HG03354 (cell line): ENCODE measurements around the gene FATE1.
A peak's percentile ranks its signal among the peaks of the same experiment; 100 is the strongest.
"Not testable (repeated sequence)": the region's sequence is repeated elsewhere in the genome, so short reads cannot be mapped to it uniquely, and the experiment has no call there.

Experiments
- ATAC-seq: cut with Tn5 transposase; IDR thresholded peaks from one replicate; pipeline ENCODE4 v1.9.1; 2021; ENCODE audit warnings: mild to moderate bottlenecking; ENCODE audit not compliant: unreplicated experiment, poor library complexity, severe bottlenecking

FATE1 gene, protein sequence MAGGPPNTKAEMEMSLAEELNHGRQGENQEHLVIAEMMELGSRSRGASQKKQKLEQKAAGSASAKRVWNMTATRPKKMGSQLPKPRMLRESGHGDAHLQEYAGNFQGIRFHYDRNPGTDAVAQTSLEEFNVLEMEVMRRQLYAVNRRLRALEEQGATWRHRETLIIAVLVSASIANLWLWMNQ

DNA sequence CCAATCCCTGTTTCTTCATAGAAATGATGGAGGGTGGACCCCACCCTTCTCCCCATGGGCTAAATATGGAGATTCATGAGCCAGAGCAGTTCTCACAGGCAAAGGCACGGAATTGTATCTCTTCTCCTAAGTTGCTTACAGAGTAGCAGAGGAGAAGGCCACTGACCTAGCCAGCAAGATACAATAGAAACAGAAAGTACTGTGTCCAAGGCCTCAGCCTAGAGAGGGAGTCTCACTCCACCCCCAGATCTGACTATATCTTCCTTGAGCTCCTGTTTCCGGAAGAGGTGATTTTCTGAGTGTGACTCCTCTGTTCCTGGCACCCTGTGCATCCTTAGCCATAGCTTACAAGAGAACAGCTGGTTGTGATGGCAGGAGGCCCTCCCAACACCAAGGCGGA, at the start of gene FATE1:
FATE1 (plus strand) TSS at position 284 of the 400 bp plus-strand sequence; CDS start at position 369, 85 bp downstream.
- ATAC-seq, result no peak

DNA sequence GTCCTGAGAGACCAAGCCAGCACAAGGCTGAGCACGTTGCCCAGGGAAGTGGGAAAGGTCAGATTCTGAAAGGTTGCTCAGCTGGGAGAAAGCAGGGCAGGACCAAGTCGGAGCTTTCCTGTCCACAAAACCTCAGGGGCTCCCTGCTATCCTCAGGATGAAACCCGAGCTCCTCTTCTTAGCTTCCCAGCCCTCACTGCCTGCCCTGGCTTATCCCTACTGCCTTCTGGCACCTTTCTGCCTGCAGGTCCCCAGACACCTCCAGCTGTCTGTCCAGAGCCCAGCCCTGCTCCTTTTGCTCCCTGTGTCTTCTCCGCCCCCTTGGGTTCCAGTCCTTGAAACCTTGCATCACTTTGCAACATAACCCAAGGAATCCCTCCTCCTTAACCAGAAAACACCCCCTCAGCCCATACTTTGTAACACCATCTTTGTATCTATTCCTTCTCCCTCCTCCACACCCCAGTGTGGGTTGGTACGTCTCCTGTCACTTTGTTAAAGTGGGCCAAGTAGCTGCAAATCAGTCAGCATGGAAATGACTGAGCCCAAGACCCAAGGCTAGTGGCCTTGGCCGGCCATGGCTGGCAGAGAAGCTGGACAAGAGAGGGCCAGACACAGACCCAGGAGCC, 40.6 kb upstream of the FATE1 start:
- ATAC-seq, result no peak

DNA sequence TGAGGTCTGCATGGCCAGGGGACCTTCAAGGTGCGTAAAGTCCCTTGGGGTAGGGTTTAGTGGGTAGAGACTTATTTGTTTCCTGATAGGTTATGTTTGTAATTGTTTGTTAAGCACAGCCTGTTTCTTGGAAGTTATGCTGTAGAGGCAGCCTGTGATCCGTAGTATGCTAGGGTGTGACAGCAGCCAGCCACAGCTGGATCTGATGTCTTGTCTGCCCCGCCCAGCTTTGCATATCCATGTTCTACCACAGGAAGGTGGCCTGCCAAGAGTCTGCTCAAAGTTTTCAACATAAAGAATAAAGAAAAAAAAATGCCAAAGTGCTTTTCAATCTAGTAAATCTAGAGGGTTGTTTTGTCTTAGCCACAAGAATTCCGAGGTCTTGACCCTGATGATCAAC, 39.6 kb upstream of the FATE1 start:
- ATAC-seq, result no peak

DNA sequence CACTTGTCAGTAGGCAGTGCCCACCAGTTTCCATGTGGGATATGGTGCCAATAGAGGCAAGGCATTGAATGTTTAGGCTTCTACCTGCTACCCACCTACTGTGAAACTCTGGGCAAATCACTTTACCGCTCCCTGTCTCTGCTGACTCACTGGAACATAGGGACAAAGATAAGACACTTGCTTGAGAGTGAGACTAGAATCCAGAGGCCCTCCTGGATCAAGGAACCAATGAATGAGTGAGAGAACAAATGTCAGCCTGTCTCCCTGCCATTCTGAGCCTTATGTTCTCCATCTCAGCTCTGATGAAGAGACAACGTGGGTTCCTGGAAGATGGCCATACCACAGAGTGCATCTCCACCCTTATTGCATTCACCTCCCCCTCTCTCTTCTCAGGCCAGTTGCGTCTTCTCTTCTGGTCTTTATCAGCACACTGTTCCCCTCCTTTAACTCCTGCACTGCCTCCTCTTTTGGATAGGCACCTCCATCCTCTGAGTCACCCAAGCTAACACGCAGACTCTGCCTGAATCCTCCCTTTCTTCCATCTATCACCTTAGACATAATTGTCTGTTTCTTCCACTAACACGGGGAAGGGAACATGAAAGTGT, 35.9 kb upstream of the FATE1 start:
- ATAC-seq, result no peak

DNA sequence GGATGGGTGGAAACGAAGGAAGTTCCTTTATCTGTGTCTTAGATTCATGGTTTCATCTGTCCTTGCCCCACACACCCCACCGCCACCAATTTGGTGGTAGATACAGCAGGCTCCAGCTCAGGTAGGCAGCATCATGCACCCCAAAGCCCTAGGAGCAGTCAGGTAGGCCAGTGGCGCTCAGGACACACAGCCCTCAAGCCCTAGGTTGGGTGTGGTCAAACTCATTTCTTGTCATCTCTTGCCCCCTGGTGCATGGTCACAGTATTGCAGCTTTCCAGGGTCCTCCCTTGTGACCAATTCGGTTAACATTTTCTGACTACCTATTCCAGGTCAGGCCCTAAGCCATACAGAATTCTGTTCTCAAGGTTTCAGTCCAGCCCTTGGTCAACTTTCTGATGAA, 35.0 kb upstream of the FATE1 start:
- peak; percentile 95 for ATAC-seq

DNA sequence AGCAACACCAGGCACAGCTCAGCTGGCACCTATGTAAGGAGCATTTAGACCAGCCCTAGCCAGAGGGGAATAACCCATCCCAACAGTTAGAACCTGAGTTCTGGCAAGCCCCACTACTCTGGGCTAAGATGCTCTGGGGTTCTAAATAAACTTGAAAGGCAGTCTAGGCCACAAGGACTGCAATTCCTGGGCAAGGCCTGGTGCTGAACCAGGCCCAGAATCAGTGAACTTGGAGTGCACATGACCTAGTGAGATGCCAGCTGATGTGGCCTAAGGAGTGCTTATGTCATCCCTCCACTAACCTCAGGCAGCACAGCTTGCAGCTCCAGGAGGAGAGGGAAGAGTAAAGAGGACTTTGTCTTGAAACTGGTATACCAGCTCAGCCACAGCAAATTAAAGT, 28.2 kb upstream of the FATE1 start:
- ATAC-seq, result no peak

DNA sequence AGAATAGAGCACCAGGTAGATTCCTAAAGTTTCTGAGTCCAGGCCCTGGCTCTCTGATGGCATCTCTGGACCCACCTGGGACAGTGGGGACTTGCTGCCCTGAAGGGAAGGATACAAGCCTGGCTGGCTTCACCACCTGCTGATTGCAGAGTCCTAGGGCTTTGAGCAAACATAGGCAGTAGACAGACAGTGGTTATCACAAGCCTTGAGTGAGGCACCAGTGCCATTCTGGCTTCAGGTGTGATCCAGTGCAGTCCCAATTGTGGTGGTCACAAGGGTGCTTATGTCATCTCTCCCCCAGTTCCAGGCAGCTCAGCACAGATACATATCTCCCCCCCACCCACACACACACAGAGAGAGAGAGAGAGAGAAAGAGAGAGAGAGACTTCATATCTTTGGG, 27.1 kb upstream of the FATE1 start:
- ATAC-seq, result no peak

DNA sequence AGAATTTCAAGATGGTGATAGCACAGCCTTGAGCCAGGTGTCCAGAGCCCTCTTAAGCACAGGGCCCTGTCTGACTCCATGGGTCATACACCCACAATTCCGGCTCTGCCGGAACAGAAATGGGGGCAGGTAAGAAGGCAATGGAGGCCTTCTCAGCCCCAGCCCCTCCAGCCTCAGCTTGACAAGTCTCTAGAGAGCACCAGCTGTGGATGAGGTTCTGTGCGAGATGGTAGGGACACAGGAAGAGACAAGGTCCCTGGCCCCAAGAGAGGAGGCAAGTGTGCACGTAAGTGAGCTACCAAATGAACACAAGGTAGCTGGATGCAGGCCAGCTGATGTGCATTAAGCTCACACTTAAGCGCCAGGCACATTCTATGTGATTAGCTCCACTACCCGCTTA, 23.0 kb upstream of the FATE1 start:
- ATAC-seq, result no peak

DNA sequence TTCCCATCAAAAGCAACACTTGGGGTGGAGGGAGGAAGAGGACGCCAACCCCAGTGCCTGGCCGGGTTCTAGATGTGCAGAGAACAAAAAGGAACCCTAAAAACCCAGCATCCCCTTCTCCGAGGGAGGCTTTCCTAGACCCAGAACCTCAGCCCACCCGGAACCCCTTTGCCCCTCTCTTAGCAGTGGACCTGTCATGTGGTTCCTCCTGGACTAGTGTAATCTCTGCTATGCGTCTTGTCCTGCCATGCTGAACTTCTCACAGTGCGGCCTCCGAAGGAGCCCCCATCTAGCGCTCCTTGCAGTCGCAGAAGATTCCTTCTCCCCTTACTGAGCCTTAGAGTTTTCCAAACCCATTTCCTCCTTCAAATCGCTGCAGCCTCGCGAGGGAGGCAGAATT, 21.7 kb upstream of the FATE1 start:
- no peak for ATAC-seq

DNA sequence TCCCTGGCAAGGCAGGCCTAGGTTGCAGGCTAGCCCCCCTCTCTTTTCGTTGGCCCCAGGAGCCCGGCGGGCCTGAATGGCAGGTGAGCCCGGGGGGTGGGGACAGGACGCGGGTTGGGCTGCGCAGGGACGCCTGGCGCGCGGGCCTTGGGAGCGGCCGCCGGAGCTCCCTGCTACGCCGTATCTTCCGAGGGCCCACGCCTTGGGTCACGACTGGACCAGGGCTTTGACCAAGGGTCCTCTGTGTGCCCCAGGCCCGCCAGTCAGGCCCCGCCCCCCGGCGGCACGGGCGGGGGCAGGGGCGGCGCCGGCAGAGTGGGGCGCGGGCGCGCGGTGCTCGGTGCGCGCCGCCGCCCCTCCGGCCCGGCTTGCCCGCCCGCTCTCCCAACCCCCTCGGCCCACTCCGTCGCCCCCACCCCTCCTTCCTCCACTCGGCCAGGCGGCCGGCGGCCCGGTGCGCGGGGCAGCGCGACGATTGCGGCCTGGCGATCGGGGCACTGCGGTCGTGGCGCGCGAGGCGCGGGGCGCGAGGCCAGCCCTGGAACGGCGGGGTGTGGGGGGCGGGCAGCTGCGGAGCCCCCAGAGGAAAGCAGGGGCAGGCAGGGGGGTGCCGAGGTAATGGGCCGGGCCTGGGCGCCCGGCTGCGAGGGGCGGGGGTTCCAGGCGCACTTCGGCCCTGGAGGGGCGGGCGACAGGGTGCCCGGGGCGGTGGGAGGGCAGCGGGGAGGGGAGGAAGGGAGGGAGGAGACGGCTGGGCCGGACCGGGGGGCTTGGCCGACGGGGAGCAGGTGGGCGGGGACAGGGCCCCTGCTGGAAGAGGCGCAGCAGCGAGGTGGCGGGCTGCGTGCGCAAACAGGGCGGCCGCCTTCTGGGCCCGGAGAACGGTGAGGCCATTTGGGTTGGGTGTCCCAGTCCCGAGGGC, 20.9 kb upstream of the FATE1 start, which contains the start of gene PRRG3:
PRRG3 (plus strand) TSS at position 798 of the 922 bp plus-strand sequence. CDS start 3,357 bp downstream, outside the sequence.
- no peak for ATAC-seq

DNA sequence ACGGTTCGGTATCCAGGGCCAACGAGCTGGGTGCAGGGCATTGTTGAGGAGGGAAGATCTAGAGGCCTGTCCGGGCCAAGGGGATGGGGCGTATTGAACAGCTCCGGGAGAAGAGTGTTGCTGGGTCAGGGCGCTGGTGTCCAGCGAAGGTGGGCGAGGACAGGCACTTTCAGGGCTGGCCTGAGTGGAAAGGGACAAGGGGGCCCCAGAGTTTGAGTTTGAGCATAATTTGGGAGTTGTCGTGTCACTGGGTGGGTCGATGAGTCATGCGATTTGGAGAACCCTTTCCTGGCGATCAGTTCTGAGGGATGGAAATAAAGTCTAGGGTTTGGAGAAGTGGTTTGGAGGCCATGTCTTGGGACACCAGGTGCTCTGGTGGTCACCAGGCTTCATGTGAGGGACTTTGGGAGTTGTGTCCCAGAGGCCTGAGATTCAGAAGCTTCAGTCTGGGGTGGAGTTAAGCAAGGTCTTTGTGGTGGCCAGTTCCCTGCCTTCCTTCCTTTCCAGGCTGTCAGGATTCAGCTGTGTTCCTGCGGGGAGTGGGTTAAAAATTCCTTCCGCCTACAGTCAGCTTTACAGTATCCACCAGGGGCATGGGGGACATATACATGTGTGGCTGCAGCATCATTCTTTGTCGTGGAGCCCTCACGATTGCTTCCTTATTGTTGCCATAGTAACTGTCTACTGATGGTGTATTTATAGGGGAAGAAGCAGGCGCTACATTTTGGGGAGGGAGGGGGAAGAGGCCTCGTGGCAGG, 20.1 kb upstream of the FATE1 start:
- no peak for ATAC-seq

DNA sequence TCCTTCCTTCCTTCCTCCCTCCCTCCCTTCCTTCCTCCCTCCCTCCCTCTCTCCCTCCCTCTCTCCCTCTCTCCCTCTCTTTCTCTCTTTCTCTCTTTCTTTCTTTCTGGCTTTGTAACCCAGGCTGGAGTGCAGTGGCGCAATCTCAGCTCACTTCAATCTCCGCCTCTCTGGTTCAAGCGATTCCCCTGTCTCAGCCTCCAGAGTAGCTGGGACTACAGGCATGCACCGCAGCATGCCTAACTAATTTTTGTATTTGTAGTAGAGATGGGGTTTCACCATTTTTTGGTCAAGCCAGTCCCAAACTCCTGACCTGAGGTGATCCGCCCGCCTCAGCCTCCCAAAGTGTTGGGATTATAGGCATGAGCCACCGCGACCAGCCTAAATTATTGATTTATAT, 18.8 kb upstream of the FATE1 start:
- not testable (repeated sequence) for ATAC-seq

DNA sequence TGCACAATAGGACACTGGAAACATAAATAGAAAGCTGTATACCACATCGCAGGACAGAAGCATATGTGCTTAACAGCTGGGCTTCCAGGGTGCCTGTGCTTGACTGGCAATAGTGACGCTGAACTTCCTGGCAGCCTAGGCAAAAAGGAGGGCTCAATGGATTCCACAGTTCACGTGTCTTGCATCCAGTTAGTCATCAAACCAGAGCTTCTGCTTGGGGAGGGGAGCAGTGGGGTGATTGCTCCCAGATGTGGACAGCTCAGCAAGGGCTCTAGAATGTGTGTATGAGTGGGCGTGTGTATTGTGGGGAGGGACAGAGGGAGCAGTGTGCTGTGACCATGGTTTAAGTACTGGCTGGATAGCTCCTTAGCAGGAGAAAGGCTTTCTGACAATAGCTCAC, 18.3 kb upstream of the FATE1 start:
- ATAC-seq, result no peak

DNA sequence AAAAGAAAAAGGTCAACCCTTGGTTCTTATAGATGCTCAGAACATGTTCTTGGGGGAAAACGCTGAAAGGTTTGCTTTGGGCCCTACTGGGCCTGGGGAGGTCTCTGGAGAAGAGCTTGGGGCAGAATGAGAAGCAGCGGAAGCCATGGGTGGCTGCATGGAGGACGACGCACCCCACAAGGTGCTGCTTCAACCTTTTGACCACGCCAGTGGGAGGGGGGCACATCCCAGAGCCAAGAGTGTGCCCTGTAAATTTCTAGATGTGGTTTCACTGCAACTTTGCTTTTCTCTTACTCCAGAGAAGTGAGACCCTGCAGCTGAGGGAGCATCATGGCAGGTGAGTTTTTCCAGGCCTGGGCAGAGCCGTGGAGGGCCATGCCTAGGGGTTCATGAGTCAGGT, 17.4 kb upstream of the FATE1 start:
- ATAC-seq, result no peak

DNA sequence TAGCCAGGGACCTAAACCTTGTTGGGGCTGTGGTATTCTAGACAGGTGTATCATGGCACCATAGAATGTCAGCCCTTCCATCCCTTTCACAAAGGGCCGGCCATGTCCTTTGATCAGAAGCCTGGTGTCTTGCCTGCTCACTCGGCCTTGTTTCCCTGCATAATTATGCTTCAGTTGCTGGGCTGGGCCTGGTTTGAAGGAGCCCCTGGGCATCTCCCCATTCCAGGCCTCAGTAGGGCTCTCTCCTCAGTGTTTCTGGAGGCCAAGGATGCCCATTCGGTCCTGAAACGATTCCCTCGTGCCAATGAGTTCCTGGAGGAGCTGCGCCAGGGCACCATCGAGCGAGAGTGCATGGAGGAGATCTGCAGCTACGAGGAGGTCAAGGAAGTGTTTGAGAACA, 16.1 kb upstream of the FATE1 start:
- ATAC-seq, result no peak

DNA sequence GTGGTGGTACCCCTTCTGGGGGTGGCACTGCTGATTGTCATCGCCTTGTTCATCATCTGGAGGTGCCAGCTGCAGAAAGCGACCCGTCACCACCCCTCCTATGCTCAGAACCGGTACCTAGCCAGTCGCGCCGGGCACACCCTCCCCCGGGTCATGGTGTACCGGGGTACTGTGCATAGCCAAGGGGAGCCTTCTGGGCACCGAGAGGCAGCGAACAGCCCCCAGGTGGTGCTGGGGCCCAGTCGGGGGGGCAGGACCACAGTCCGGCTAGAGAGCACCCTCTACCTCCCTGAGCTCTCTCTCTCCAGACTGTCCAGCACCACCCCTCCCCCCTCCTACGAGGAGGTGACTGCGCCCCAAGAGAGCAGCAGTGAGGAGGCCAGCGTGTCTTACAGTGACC, 15.3 kb upstream of the FATE1 start:
- no peak for ATAC-seq

DNA sequence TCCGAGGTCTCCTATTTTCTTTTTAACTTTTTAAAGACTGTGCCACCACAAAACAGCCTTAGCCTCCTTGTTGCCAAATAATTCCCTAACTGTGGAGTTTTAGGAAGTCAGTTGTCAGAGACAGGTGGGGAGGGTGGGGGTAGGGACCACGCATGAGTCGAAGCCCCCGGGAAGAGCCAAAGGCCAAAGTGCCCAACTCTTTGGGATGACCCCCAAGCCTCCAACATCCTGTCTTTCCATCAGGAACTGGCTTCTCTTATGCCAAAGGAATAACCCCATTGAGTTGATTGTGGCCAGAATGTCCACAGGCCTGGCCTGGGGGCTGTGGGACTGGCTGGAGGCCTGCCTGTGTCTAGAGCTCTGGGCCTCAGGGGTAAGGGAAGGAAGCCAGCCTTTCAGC, 14.8 kb upstream of the FATE1 start:
- ATAC-seq, result no peak

DNA sequence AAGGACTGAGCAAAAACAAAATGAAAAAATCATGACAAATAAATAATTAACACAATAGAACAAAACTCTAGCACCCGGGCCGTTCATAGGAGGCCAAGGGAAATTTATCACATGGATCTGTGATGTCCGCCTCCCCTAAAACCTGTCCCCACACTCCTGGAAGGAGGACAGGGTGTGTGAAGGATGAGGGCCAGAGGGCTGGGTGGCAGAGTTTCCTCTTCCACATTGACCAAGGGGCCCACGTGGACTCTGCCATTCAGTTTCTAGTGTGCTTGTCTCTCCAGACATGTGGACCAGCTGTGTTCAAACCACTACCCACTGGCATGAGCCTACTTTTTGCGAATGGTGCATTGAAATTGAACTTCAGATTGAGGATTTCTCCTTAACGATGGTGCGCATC, 14.3 kb upstream of the FATE1 start:
- ATAC-seq, result no peak

DNA sequence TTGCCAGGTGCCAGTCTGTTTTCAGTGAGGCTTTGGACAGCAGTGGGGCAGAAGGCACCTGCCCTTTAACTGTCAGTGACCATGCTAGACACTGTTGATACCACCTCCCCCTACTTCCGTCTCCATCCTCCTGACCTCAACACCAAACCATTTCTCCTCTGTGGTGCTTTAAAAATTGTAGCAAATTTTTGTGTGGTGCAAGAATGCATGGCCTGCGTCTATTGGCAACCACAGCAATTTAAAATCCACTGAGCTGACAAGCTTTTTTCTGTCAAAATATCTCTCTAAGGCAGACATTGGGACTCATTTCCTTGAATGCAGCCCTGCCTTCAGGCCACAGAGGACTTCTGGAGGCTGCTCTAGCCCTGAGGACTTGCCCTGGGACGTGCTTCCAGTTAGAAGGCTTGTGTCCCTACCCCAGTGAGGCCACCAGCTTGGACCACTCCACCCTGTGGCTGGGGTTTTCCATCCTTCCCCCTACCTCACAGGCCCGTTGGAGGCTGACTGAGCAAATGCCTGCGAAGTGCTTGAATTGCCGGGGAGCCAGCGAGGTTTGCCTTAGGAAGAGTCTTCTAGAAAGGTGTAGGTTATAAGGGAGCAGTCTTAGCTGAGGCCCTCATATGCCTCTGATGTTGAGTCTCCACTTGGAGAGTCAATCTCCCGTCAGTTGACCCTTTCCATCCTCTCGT, 13.7 kb upstream of the FATE1 start:
- no peak for ATAC-seq
